ENCODE measurements around the gene CCDC40.

CCDC40 gene

GRCh38 chr17:80053102-80053501 is 16.7 kb downstream of the CCDC40 start:
- DNase-seq = no peak

GRCh38 chr17:80055597-80055996 is 19.2 kb downstream of the CCDC40 start:
- no peak for DNase-seq

GRCh38 chr17:80058311-80058955 is 22.0 kb downstream of the CCDC40 start:
- DNase-seq = no peak

- DNase-seq = no peak
Observed at GRCh38 chr17:80060644-80061043, 24.2 kb downstream of the CCDC40 start.

GRCh38 chr17:80061421-80061820 is 25.0 kb downstream of the CCDC40 start:
- no peak for DNase-seq

- DNase-seq = no peak
Observed at GRCh38 chr17:80063830-80064585, 27.6 kb downstream of the CCDC40 start.

- DNase-seq = no peak
Observed at GRCh38 chr17:80064696-80065095, 28.3 kb downstream of the CCDC40 start.

GRCh38 chr17:80065478-80066170 is 29.2 kb downstream of the CCDC40 start:
- DNase-seq = no peak

GRCh38 chr17:80067393-80067986 is 31.0 kb downstream of the CCDC40 start:
- no peak for DNase-seq

- DNase-seq = no peak
Observed at GRCh38 chr17:80068301-80069222, 32.1 kb downstream of the CCDC40 start.

- DNase-seq = no peak
Observed at GRCh38 chr17:80070375-80071115, 34.1 kb downstream of the CCDC40 start.

GRCh38 chr17:80071116-80071841 is 34.8 kb downstream of the CCDC40 start:
- no peak for DNase-seq

- DNase-seq = no peak
Observed at GRCh38 chr17:80072410-80072809, 36.0 kb downstream of the CCDC40 start.

- DNase-seq = no peak
Observed at GRCh38 chr17:80080081-80080480, 43.6 kb downstream of the CCDC40 start.

GRCh38 chr17:80081596-80081995 is 45.2 kb downstream of the CCDC40 start:
- DNase-seq = no peak

- peak in 1 of 2 experiments; percentile 35 for DNase-seq
Observed at GRCh38 chr17:80082403-80083135, 46.1 kb downstream of the CCDC40 start.

- no peak for DNase-seq
Observed at GRCh38 chr17:80083136-80083661, 46.8 kb downstream of the CCDC40 start.

GRCh38 chr17:80084773-80085172 is 48.3 kb downstream of the CCDC40 start:
- no peak for DNase-seq

GRCh38 chr17:80086081-80086480 is 49.6 kb downstream of the CCDC40 start:
- DNase-seq = no peak

- DNase-seq = no peak
Observed at GRCh38 chr17:80086616-80087015, 50.2 kb downstream of the CCDC40 start.
